Ovary (tissue), 10 donors: ENCODE results near the gene DNAJC1. TPM values are rescaled to one million over a fixed set of nuclear protein-coding genes. Genes with fewer than 3 reads are reported as not detected.
A peak's percentile ranks its signal among the peaks of the same experiment; 100 is the strongest.

Experiments
- DNase-seq, 5 donors: peaks; one replicate each; pipeline ENCODE4 v3.0.0-alpha.2; 2019 to 2020
- H3K27ac ChIP-seq, 2 donors: fragments of 200-600 bp; one replicate each; pipeline versions ENCODE4 v1.5.1 to v1.8.0; 2019 to 2022
- H3K27me3 ChIP-seq: fragments of 200-600 bp; one replicate; pipeline ENCODE4 v1.8.0; 2022
- H3K36me3 ChIP-seq: fragments of 200-600 bp; sonication (generic); one replicate; pipeline ENCODE4 v1.5.1; 2019
- H3K4me1 ChIP-seq: one replicate; pipeline ENCODE4 v1.8.1; 2013; ENCODE audit warnings: mild to moderate bottlenecking, moderate library complexity; ENCODE audit not compliant: insufficient read depth
- H3K4me3 ChIP-seq: fragments of 200-600 bp; sonication (generic); one replicate; pipeline ENCODE4 v1.5.1; 2017
- H3K9me3 ChIP-seq, 2 donors: fragments of 200-600 bp in 1 of 2; sonication (generic) in 1 of 2; one replicate each; pipeline versions ENCODE4 v1.5.1 to v1.8.1; 2013 to 2019; ENCODE audit warnings: mild to moderate bottlenecking in 1 of 2, moderate library complexity in 1 of 2
- EP300 ChIP-seq: sonication (generic); formaldehyde crosslinking; IDR thresholded peaks from one replicate; pipeline ENCODE4 v1.6.1; 2017; ENCODE audit warnings: antibody characterized with exemption
- POLR2A ChIP-seq: fragments of 450-650 bp; IDR thresholded peaks from one replicate; pipeline ENCODE4 v1.6.1; 2017; ENCODE audit warnings: antibody characterized with exemption, mild to moderate bottlenecking, moderate library complexity
- WGBS, 3 donors: extraction: QIAGEN DNeasy Blood & Tissue Kit in 1 of 3; methylation state at CpG; one replicate each; pipeline versions ENCODE4 v1.1.5 to v1.1.7; 2013 to 2017; 5-methylcytosine and 5-hydroxymethylcytosine counted together
- intact Hi-C, 4 donors: fragments of 100-400 bp; cut with DNase I; formaldehyde crosslinking; loops; one replicate each; pipeline versions ENCODE4 v1.11.0 to v1.15.1; 2022 to 2023
- long read RNA-seq, 3 donors: library from polyadenylated mRNA in 2 of 3; unstranded in 2 of 3; transcript quantifications; one replicate each; pipeline ENCODE4 v2.0.0 and lab custom pipeline, GENCODE V29; 2021 to 2026
- polyA plus RNA-seq, 2 donors: library from polyadenylated mRNA; stranded (reverse); fragments of 200-250 nt in 1 of 2; fragments of 350-450 nt in 1 of 2; fragmentation: Illumina TruSeq in 1 of 2; extraction: RNeasy Lipid Tissue Mini Kit (QIAGEN cat#74804) in 1 of 2; gene quantifications; one replicate each; pipeline ENCODE4 v1.2.3, GENCODE V29; 2013 to 2014
- total RNA-seq, 7 donors: library from RNA; depleted of rRNA in 2 of 7; stranded (reverse); fragments of >200 nt in 2 of 7; fragmentation: NEBNext Ultra II Directional in 3 of 7; extraction: Animal tissue kit (Norgen Biotek cat#: 25700) in 3 of 7; gene quantifications; one replicate each; pipeline versions ENCODE4 v1.1.0 to v1.2.4, GENCODE V29; 2016 to 2023
- TF ChIP-seq, protein P1 (sequence below), 3 donors: fragments of 450-650 bp in 2 of 3; fragments of 200-600 bp in 1 of 3; IDR thresholded peaks; one replicate each; pipeline versions ENCODE4 v1.5.1 to v1.8.0; 2016 to 2022; ENCODE audit warnings: antibody characterized with exemption in 3 of 3, mild to moderate bottlenecking in 1 of 3
- donor health status: DM: no; HTN: no; CAD: no; lungs with moderate emphysema.
- donor health status: DM: no; HTN: no; CAD: no.
- donor health status: Bipolar disorder and iron deficiency.
- donor health status: DM: yes; HTN: yes; CAD: no.
- donor health status: DM: no; HTN: no; CAD: no.
- donor health status: DM: yes; HTN: yes; CAD: no.

Gene DNAJC1
- total RNA-seq (10 to 100 TPM; 18.8 to 62.7 (median 21.0) TPM), polyA plus RNA-seq (10 to 100 TPM; 20.2 to 44.8 TPM)
- long read RNA-seq, donor 1, partial matches to known transcripts: 3 of 13 reads
- long read RNA-seq, donor 1, other reads (novel, unspliced or antisense): 6 of 13 reads
- long read RNA-seq, donor 2, transcript DNAJC1-202 (12 exons, 2,106 nt): major isoform, 7 of 29 reads
- long read RNA-seq, donor 2, partial matches to known transcripts: 22 of 29 reads
- long read RNA-seq, donor 2, other reads (novel, unspliced or antisense): 0 of 29 reads
- long read RNA-seq, donor 3, transcript DNAJC1-202 (12 exons, 2,106 nt): major isoform, 51 of 59 reads
- long read RNA-seq, donor 3, partial matches to known transcripts: 2 of 59 reads
- long read RNA-seq, donor 3, other reads (novel, unspliced or antisense): 6 of 59 reads

DNA sequence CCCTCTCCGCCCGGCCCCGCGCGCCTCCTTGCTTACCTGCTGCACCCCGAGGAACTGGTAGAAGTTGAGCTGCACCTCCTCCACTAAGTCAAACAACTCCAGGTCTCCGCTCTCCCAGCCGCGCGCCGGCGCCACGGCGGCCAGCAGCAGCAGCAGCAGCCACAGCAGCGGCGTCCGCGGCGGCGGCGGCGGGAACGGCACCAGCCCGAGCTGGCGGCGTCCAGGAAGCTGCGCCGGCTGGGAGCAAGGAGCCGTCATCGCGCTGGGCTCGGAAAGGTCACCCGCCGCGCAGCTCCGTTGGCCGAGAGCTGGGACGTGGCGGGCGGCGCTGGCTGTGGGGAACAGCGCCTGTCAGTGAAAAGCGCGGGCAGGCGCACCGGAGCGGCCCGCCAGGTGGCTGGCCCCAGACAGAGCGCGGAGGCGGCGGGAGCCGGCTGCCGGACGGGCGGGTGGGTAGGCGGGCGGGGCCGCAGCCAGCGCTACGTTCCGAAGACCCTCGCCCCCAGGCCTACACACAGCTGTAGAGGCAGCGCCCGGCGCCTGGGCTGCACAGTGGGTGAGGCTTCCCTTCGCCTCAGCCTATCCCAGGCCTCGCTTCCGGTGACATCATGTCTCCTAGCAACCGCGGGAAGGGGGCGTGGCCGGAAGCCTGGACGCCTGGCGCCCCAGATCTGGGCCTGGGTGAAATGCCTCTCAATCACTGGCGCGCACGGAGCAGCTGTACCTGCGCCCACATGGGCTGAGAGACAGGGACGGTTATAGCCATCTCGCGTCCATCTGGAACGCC, at the start of gene DNAJC1:
Gene DNAJC1, minus strand, starts transcription at position 554 of the 787 bp plus-strand sequence. Its CDS starts 296 bp downstream, at position 258.
- peak; percentile 96 to 99 (median 99) for DNase-seq
- TF ChIP-seq EP300: no peak
- TF ChIP-seq, protein P1, sequence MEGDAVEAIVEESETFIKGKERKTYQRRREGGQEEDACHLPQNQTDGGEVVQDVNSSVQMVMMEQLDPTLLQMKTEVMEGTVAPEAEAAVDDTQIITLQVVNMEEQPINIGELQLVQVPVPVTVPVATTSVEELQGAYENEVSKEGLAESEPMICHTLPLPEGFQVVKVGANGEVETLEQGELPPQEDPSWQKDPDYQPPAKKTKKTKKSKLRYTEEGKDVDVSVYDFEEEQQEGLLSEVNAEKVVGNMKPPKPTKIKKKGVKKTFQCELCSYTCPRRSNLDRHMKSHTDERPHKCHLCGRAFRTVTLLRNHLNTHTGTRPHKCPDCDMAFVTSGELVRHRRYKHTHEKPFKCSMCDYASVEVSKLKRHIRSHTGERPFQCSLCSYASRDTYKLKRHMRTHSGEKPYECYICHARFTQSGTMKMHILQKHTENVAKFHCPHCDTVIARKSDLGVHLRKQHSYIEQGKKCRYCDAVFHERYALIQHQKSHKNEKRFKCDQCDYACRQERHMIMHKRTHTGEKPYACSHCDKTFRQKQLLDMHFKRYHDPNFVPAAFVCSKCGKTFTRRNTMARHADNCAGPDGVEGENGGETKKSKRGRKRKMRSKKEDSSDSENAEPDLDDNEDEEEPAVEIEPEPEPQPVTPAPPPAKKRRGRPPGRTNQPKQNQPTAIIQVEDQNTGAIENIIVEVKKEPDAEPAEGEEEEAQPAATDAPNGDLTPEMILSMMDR (IDR thresholded peaks at IDR 0.05): peak in 2 of 3 donors; percentile 14 to 42
- peak; percentile 79 for TF ChIP-seq POLR2A
- intact Hi-C loops: loop anchor here in 2 of 4 donors (5.0 to 10.0 kb wide), 3 partner anchors 229 to 431 kb away; partner anchors contain the start of gene BMI1 (in 1 of the 2)
- Histone ChIP-seq H3K27ac (peak within 1 kb of the TSS; percentile 83 to 93), H3K4me1 (peaks cover 1% of the 10 kb centered on the region), H3K36me3 (no peaks in the 10 kb centered on the region), H3K9me3 (no peaks in the 10 kb centered on the region), H3K4me3 (peak within 1 kb of the TSS; percentile 88), H3K27me3 (no peaks in the 10 kb centered on the region)
- WGBS, 3 donors: 0 to 2% (median 0%) methylated on average over 43 to 83 of the region's 83 CpGs

DNA sequence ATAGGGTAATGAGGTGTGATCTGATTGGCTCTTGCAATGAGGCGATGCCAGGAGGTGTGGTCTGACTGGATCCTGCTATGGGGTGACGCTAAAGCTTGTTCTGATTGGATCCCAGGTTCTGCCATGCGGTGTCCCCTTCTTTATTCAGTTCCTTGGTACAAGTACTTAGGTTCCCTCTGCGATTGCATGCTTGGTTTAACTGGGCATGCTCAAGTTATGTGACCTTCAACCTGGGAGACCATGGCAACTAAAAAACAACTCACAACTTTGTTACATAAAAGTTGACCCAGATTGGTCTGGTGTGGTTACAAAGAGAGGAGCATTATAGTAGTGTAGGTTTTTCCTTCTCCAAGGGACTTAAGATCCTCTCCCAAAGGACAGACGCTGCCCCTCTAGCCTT, 49.5 kb upstream of the DNAJC1 start:
- H3K27me3 ChIP-seq: no peaks in the 10 kb centered on the region
- WGBS, 3 donors: 92 to 94% (median 92%) methylated on average over 5 of the region's 5 CpGs

GRCh38 chr10:22049635-22050034, 46.1 kb upstream of the DNAJC1 start:
- no peak for DNase-seq
- no peaks in the 10 kb centered on the region for H3K4me1 ChIP-seq
- no peaks in the 10 kb centered on the region for H3K36me3 ChIP-seq
- no peaks in the 10 kb centered on the region for H3K27me3 ChIP-seq
- H3K9me3 ChIP-seq: no peaks in the 10 kb centered on the region
- no peak overlapping the region for H3K27ac ChIP-seq
- intact Hi-C loops: no loop called here
- TF ChIP-seq, protein P1 (IDR thresholded peaks at IDR 0.05): no peak
- TF ChIP-seq EP300 (no peak), POLR2A (no peak)
- 68 to 81% (median 70%) methylated on average over 3 of the region's 3 CpGs for WGBS, 3 donors
- no peak overlapping the region for H3K4me3 ChIP-seq

More for the DNA sequence above, 49.5 kb upstream of the DNAJC1 start:
- no peak for TF ChIP-seq POLR2A
- TF ChIP-seq, protein P1 (IDR thresholded peaks at IDR 0.05): no peak
- no peak for TF ChIP-seq EP300
- intact Hi-C loops: no loop called here
- Histone ChIP-seq H3K36me3 (no peaks in the 10 kb centered on the region), H3K9me3 (no peaks in the 10 kb centered on the region), H3K27ac (no peak overlapping the region), H3K4me3 (no peak overlapping the region), H3K4me1 (no peaks in the 10 kb centered on the region)
- DNase-seq: no peak

GRCh38 chr10:22047812-22048211, 44.3 kb upstream of the DNAJC1 start:
- H3K36me3 ChIP-seq: no peaks in the 10 kb centered on the region
- WGBS, 3 donors: 79 to 90% (median 85%) methylated on average over 1 of the region's 1 CpG
- TF ChIP-seq POLR2A: no peak
- TF ChIP-seq EP300: no peak
- TF ChIP-seq, protein P1 (IDR thresholded peaks at IDR 0.05): no peak
- intact Hi-C loops: no loop called here
- H3K27ac ChIP-seq: no peak overlapping the region
- no peak for DNase-seq
- H3K4me1 ChIP-seq: no peaks in the 10 kb centered on the region
- no peak overlapping the region for H3K4me3 ChIP-seq
- no peaks in the 10 kb centered on the region for H3K9me3 ChIP-seq
- H3K27me3 ChIP-seq: no peaks in the 10 kb centered on the region
